ENCODE results near the gene FCER1G. TPM values are rescaled to one million over a fixed set of nuclear protein-coding genes. Genes with fewer than 3 reads are reported as not detected.

FCER1G gene
- total and polyA plus RNA-seq, 2 of the 8 experiments (the other 6 are each of a cell fraction or from before 2014, with no cell fraction given): 1.6 TPM; not detected in 1

DNA sequence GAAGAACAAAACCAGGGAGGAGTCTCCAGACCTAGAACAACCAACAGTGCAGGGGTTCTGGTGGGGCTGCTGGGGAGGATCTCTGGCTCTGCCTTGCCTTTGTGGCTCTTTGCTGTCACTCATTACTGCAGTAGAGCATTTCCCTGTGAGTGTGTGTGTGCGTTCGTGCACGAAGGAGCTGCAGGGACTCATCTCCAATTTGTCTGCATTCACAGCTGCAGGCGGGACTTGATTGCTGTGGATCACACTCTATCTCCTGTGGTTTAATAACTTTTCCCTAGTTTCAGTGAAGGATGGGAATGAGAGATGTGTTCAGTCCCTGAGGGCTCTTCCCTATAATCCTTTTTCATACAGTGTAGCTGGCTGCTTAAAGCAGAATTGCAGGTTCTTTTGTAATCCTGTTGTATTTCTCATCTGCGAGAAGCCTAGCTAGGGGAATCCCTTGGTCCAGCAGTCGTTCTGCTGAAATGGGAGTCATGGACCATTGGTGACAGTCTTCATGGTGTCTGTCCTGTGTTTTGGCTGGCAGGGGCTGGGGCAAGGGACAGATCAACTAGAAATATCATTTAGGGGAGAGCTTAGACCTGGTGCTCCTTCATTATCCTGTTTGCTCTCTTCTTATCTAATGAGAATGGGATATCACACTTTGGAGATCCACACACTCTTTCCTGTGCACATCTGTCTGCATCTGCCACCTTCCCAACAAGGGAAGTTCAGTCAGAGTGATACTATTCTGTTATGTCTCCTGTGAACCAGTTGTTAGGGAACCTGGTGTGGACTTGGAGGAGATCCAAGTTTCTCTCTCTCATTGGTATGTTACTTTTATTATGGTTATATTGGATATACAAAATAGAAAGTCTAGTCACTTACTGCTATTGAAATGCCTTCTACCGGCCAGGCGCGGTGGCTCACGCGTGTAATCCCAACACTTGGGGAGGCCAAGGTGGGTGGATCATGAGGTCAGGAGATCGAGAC is 46.5 kb downstream of the FCER1G start:
- FAIRE-seq (no peak), DNase-seq (ENCODE audit: low read depth in 1 of 2, low spot score in 2 of 2) (no peak)
- no peak for TF ChIP-seq JUN (IDR thresholded peaks at IDR 0.05; ENCODE audit: low read depth, low read length)
- no peak for TF ChIP-seq BCL11A (IDR thresholded peaks at IDR 0.05; ENCODE audit: low read depth in 2 of 2, low read length in 2 of 2)
- 0 out of 2 replicates have a peak overlapping the region, but pooled peaks have one; percentile 53 for H2BK15ac ChIP-seq (ENCODE audit: low read length)
- no peak overlapping the region for H4K5ac ChIP-seq (ENCODE audit: insufficient read length, low read depth, low read length)
- no peak overlapping the region for H3K14ac ChIP-seq (ENCODE audit: insufficient read length)
- peaks cover 0 to 3% (median 0%) of the 10 kb centered on the region in 4 experiments; a peak in 1 of 8 replicates for H3K36me3 ChIP-seq (ENCODE audit: control insufficient read depth in 2 of 4, insufficient read depth in 4 of 4, low read length in 3 of 4)
- 89% methylated on average over 12 of the region's 12 CpGs; no CpG with 5 or more reads in 1 of the 2 experiments for WGBS, 2 experiments (ENCODE audit: extremely low coverage in 1 of 2, insufficient coverage in 1 of 2, insufficient read length in 1 of 2, insufficient replicate concordance in 2 of 2, low coverage in 1 of 2, low lambda C conversion rate in 2 of 2, missing lambda C conversion rate in 1 of 2)
- ChIA-PET POLR2A (ENCODE audit: partially characterized antibody) (interaction anchor here (0.7 to 1.3 kb wide), 3 partner anchors 16 to 58 kb away, joined by 3 read pairs; no protein-coding TSS in a partner anchor), CTCF (ENCODE audit: partially characterized antibody) (interaction anchor here (0.9 to 5.8 kb wide), 8 partner anchors 8 to 46 kb away, joined by 3 to 67 read pairs (median 6); partner anchors contain the start of gene TOMM40L)
- no peak overlapping the region for H2BK5ac ChIP-seq (ENCODE audit: low read depth, low read length)
- H3K27ac ChIP-seq (ENCODE audit: low read depth, low read length): no peak overlapping the region
- H3K9ac ChIP-seq (replicated peaks in 1 of 4; ENCODE audit: extremely low read depth in 1 of 4, low read depth in 3 of 4, low read length in 3 of 4): no peak overlapping the region
- H2BK120ac ChIP-seq (replicated peaks; ENCODE audit: low read depth, low read length): no peak overlapping the region
- no peak overlapping the region for H4K8ac ChIP-seq (ENCODE audit: extremely low read depth, insufficient read depth, low read length)
- H4K91ac ChIP-seq (replicated peaks; ENCODE audit: insufficient read length, low read length): no peak overlapping the region
- no peak overlapping the region for H3K4me3 ChIP-seq (ENCODE audit: extremely low read depth in 1 of 4, insufficient read depth in 2 of 4, low read depth in 3 of 4, low read length in 4 of 4)
- no peak overlapping the region for H3K18ac ChIP-seq (ENCODE audit: extremely low read depth, low read length)
- H2AFZ ChIP-seq (ENCODE audit: low read length): no peak overlapping the region
- no peak overlapping the region for H3K4ac ChIP-seq (replicated peaks; ENCODE audit: insufficient read length, low read depth, low read length)
- no peak overlapping the region for H2BK12ac ChIP-seq (ENCODE audit: low read depth, low read length)
- no peak overlapping the region for H2AK5ac ChIP-seq (ENCODE audit: low read depth, low read length)
- H3K4me2 ChIP-seq (ENCODE audit: insufficient read depth in 1 of 2, low read depth in 2 of 2, low read length in 2 of 2): no peak overlapping the region
- peaks cover 11 to 12% of the 10 kb centered on the region in 2 experiments for H3K9me3 ChIP-seq (ENCODE audit: insufficient read depth in 2 of 2, low read depth in 1 of 2, low read length in 1 of 2)
- no peak overlapping the region for H3K56ac ChIP-seq (replicated peaks; ENCODE audit: insufficient read length, low read depth, low read length)
- no peak overlapping the region for H3K23ac ChIP-seq (ENCODE audit: insufficient read length)
- H2BK20ac ChIP-seq (ENCODE audit: low read length): no peak overlapping the region
- peaks cover 9% of the 10 kb centered on the region for H3K23me2 ChIP-seq (ENCODE audit: low read depth, low read length)
- H3K4me1 ChIP-seq (replicated peaks in 1 of 4; ENCODE audit: control insufficient read depth in 3 of 4, insufficient read depth in 4 of 4, low read length in 3 of 4): peaks cover 4 to 8% (median 6%) of the 10 kb centered on the region in 4 experiments; a peak in 4 of 7 replicates
- peaks cover 7 to 25% (median 22%) of the 10 kb centered on the region in 4 experiments for H3K27me3 ChIP-seq (replicated peaks in 1 of 4; ENCODE audit: control insufficient read depth in 3 of 4, extremely low read depth in 1 of 4, insufficient read depth in 3 of 4, low read length in 3 of 4)
- H3K79me2 ChIP-seq (ENCODE audit: control insufficient read depth in 1 of 2, insufficient read depth in 2 of 2, low read length in 2 of 2): no peaks in the 10 kb centered on the region
- H4K20me1 ChIP-seq (replicated peaks in 1 of 2; ENCODE audit: control insufficient read depth in 1 of 2, insufficient read depth in 2 of 2, low read length in 2 of 2): no peaks in the 10 kb centered on the region
- H3K79me1 ChIP-seq (ENCODE audit: low read depth, low read length): no peaks in the 10 kb centered on the region
